ENCODE results near the gene CLRN3. TPM values are rescaled to one million over a fixed set of nuclear protein-coding genes. Genes with fewer than 3 reads are reported as not detected.

CLRN3 gene
- total RNA-seq, 1 experiment from 2014 or later: 0.52 TPM

- H3K36me3 Mint-ChIP-seq (ENCODE audit: insufficient read depth, unreplicated experiment): peaks cover 12% of the 10 kb centered on the region
- H3K27me3 Mint-ChIP-seq (ENCODE audit: unreplicated experiment): no peaks in the 10 kb centered on the region
- H3K9me3 Mint-ChIP-seq (ENCODE audit: low read depth, unreplicated experiment): no peaks in the 10 kb centered on the region
- H3K4me1 Mint-ChIP-seq (ENCODE audit: low read depth, unreplicated experiment): peaks cover 34% of the 10 kb centered on the region
- DNase-seq: no peak
- intact Hi-C loops (cut with micrococcal nuclease; ENCODE audit: unreplicated experiment): loop anchor here (5.0 kb wide), 1 partner anchor 157 kb away; no protein-coding TSS in a partner anchor
- CTCF ChIA-PET: no interaction called here
- TF ChIP-seq CTCF (IDR thresholded peaks at IDR 0.05; ENCODE audit: unreplicated experiment): no peak
- BruUV-seq (replicated peaks): no TSS peak
- H3K27ac Mint-ChIP-seq (ENCODE audit: unreplicated experiment): peak overlapping the region; percentile 46
- H3K4me3 Mint-ChIP-seq (ENCODE audit: low read depth, unreplicated experiment): no peak overlapping the region
Measured at GRCh38 chr10:127909716-127910463, 17.1 kb upstream of the CLRN3 start.

GRCh38 chr10:127908959-127909267 is 16.2 kb upstream of the CLRN3 start:
- DNase-seq: no peak
- H3K4me1 Mint-ChIP-seq (ENCODE audit: low read depth, unreplicated experiment): peaks cover 34% of the 10 kb centered on the region
- CTCF ChIA-PET: interaction anchor here (3.9 kb wide), 1 partner anchor 101 kb away, joined by 30 read pairs; no protein-coding TSS in a partner anchor
- H3K27ac Mint-ChIP-seq (ENCODE audit: unreplicated experiment): peak overlapping the region; percentile 47
- intact Hi-C loops (cut with micrococcal nuclease; ENCODE audit: unreplicated experiment): loop anchor here (5.0 kb wide), 1 partner anchor 158 kb away; no protein-coding TSS in a partner anchor
- H3K36me3 Mint-ChIP-seq (ENCODE audit: insufficient read depth, unreplicated experiment): peaks cover 12% of the 10 kb centered on the region
- TF ChIP-seq CTCF (IDR thresholded peaks at IDR 0.05; ENCODE audit: unreplicated experiment): no peak
- no TSS peak for BruUV-seq (replicated peaks)
- H3K27me3 Mint-ChIP-seq (ENCODE audit: unreplicated experiment): no peaks in the 10 kb centered on the region
- H3K9me3 Mint-ChIP-seq (ENCODE audit: low read depth, unreplicated experiment): no peaks in the 10 kb centered on the region
- H3K4me3 Mint-ChIP-seq (ENCODE audit: low read depth, unreplicated experiment): peak overlapping the region; percentile 53

- TF ChIP-seq CTCF (IDR thresholded peaks at IDR 0.05; ENCODE audit: unreplicated experiment): no peak
- peaks cover 34% of the 10 kb centered on the region for H3K4me1 Mint-ChIP-seq (ENCODE audit: low read depth, unreplicated experiment)
- intact Hi-C loops (cut with micrococcal nuclease; ENCODE audit: unreplicated experiment): loop anchor here (5.0 kb wide), 1 partner anchor 159 kb away; no protein-coding TSS in a partner anchor
- peak; percentile 42 for DNase-seq
- peak overlapping the region; percentile 47 for H3K27ac Mint-ChIP-seq (ENCODE audit: unreplicated experiment)
- H3K4me3 Mint-ChIP-seq (ENCODE audit: low read depth, unreplicated experiment): peak overlapping the region; percentile 53
- H3K36me3 Mint-ChIP-seq (ENCODE audit: insufficient read depth, unreplicated experiment): peaks cover 12% of the 10 kb centered on the region
- no TSS peak for BruUV-seq (replicated peaks)
- H3K9me3 Mint-ChIP-seq (ENCODE audit: low read depth, unreplicated experiment): peaks cover 2% of the 10 kb centered on the region
- H3K27me3 Mint-ChIP-seq (ENCODE audit: unreplicated experiment): no peaks in the 10 kb centered on the region
- CTCF ChIA-PET: interaction anchor here (0.7 to 3.9 kb wide), 2 partner anchors 44 to 102 kb away, joined by 3 to 30 read pairs; no protein-coding TSS in a partner anchor
Measured at GRCh38 chr10:127908106-127908958, 15.6 kb upstream of the CLRN3 start.

GRCh38 chr10:127907411-127908105 is 14.8 kb upstream of the CLRN3 start:
- intact Hi-C loops (cut with micrococcal nuclease; ENCODE audit: unreplicated experiment): loop anchor here (5.0 kb wide), 1 partner anchor 160 kb away; no protein-coding TSS in a partner anchor

More at GRCh38 chr10:127907411-127908105, 14.8 kb upstream of the CLRN3 start:
- CTCF ChIA-PET: interaction anchor here (0.6 to 3.9 kb wide), 5 partner anchors 45 to 771 kb away, joined by 3 to 30 read pairs (median 4); no protein-coding TSS in a partner anchor
- no peak overlapping the region for H3K27ac Mint-ChIP-seq (ENCODE audit: unreplicated experiment)
- no peak for DNase-seq
- no TSS peak for BruUV-seq (replicated peaks)
- TF ChIP-seq CTCF (IDR thresholded peaks at IDR 0.05; ENCODE audit: unreplicated experiment): no peak
- peaks cover 34% of the 10 kb centered on the region for H3K4me1 Mint-ChIP-seq (ENCODE audit: low read depth, unreplicated experiment)
- peaks cover 12% of the 10 kb centered on the region for H3K36me3 Mint-ChIP-seq (ENCODE audit: insufficient read depth, unreplicated experiment)
- no peaks in the 10 kb centered on the region for H3K27me3 Mint-ChIP-seq (ENCODE audit: unreplicated experiment)
- H3K9me3 Mint-ChIP-seq (ENCODE audit: low read depth, unreplicated experiment): peaks cover 2% of the 10 kb centered on the region
- H3K4me3 Mint-ChIP-seq (ENCODE audit: low read depth, unreplicated experiment): peak overlapping the region; percentile 53

Data from Calu3 (cell line).